ENCODE results near the gene ZNF837.

Gene ZNF837

DNA sequence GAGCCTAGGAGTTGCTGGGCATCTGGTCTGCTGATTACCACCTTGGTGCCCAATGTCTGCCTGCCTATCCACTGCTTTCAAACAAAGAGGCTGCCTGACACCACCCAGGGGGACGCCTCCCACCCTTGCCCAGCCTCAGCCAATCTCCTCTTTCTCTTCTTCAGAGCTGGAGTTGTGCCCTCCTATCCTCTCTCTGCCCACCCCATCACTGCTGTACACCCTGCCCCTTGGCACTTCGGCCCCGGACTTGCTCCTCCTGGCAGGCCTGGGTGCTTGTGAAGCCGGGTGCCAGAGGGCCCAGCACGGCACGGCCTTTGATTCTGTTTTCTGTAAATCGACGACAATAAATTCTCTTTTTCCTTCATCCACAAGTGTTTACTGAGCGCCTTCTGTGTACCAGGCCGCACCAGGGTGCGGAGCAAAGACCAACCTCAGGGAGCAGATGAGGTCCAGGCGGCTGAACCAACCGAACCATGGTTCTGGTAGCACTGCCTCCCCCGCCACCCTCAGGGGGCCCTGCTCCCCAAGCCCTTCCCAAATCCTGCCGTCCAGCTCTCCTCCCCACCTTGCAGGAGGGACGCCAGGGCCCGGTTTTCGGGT, 19.6 kb upstream of the ZNF837 start:
- Mint-ChIP-seq H3K9me3 (no peaks in the 10 kb centered on the region), H3K4me3 (peak overlapping the region; percentile 91), H3K4me1 (ENCODE audit: low read depth) (peaks cover 13% of the 10 kb centered on the region), H3K27me3 (ENCODE audit: low read depth) (peaks cover 3% of the 10 kb centered on the region), H3K36me3 (ENCODE audit: low read depth) (peaks cover 6% of the 10 kb centered on the region), H3K27ac (no peak overlapping the region)

DNA sequence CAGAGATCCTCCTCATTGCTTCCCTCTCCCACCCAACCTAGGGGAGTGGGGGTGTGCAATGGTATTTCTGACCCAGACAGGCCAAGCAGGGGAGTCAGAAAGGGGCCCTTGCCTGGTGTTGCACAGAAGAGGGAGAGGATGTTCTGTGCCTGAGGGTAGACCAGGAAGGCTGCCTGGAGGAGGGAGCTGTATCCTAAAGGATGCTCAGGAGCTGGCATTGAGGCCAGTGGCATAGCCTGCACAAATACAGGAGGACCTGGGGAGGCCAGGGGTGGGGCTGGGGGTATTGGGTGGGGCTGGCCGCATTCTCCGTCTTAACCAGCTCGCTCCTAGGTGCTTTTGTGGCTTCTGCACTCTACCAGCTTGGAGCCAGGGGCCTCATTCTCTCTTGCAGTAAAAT, 19.1 kb upstream of the ZNF837 start:
- no peak overlapping the region for H3K4me3 Mint-ChIP-seq
- H3K4me1 Mint-ChIP-seq (ENCODE audit: low read depth) = peaks cover 13% of the 10 kb centered on the region

DNA sequence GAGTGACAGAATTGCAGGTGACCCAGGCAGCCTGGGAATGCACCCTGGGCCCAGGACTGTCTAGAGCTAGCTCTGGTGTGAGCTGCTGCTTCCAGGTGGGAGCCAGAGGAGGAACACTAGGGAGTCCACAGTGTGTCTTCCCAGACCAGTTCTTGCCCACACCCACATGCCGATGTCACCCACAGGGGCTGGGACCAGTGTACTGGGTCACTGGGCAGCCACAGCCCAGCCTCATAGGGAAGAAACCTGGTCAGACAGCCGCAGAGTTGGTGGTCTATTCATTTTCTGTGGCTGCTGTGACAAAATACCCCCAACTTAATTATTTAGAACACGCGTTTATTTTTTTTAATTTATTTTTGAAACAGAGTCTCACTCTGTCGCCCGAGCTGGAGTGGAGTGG, 17.7 kb upstream of the ZNF837 start:
- no peak overlapping the region for H3K4me3 Mint-ChIP-seq
- peaks cover 20% of the 10 kb centered on the region for H3K36me3 Mint-ChIP-seq (ENCODE audit: low read depth)
- peaks cover 9% of the 10 kb centered on the region for H3K27me3 Mint-ChIP-seq (ENCODE audit: low read depth)
- H3K9me3 Mint-ChIP-seq = no peaks in the 10 kb centered on the region
- peaks cover 9% of the 10 kb centered on the region for H3K4me1 Mint-ChIP-seq (ENCODE audit: low read depth)
- H3K27ac Mint-ChIP-seq = no peak overlapping the region

More for the DNA sequence above, 19.1 kb upstream of the ZNF837 start:
- peaks cover 4% of the 10 kb centered on the region for H3K27me3 Mint-ChIP-seq (ENCODE audit: low read depth)
- peaks cover 8% of the 10 kb centered on the region for H3K36me3 Mint-ChIP-seq (ENCODE audit: low read depth)
- H3K27ac Mint-ChIP-seq = no peak overlapping the region
- no peaks in the 10 kb centered on the region for H3K9me3 Mint-ChIP-seq

DNA sequence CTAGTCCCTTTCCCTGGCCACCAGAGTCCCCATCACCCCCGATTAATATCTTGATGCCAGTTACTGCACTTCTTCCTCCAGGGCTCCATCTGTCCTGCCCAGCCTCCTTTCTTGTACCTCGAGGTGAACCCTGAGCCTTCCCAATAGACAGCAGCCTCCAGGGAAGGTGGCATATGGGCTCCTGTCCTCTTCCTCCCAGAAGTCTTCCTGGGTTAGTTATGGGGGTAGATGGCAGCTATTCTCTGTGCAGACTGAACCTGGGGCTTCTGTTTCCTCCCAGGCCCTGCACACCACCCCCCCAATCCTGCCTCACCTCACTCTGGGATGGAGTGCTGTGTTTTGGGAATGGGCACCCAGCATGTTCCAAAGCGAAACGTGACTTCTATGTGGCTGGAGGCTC, 17.3 kb upstream of the ZNF837 start:
- peaks cover 9% of the 10 kb centered on the region for H3K27me3 Mint-ChIP-seq (ENCODE audit: low read depth)
- peaks cover 22% of the 10 kb centered on the region for H3K36me3 Mint-ChIP-seq (ENCODE audit: low read depth)
- H3K4me3 Mint-ChIP-seq = no peak overlapping the region
- no peak overlapping the region for H3K27ac Mint-ChIP-seq
- H3K9me3 Mint-ChIP-seq = no peaks in the 10 kb centered on the region
- peaks cover 9% of the 10 kb centered on the region for H3K4me1 Mint-ChIP-seq (ENCODE audit: low read depth)

DNA sequence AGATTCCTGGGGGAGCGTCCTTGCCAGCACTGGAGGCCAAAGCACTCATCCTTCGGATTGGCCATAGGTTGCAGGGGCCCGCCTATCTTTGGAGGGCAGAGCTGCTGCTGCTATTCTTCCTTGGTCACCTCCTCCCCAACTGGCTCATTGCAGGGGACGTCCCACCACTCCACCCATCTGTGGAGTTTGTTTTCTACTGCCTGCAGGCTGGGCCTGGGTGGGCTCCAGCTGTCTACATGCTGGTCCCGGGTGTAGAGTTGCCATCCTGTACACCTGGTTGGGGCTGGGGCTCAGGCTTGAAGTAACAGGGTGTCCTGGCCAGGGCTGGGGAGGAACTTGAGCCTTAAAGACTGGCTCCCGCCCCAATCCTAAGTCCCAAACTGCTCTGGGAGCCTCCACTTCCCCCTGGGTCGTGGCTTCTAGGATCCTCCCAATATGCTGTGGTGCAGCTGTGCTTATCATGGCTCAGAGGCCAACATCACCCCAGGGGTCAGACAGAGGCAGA, 16.8 kb upstream of the ZNF837 start:
- no peak overlapping the region for H3K4me3 Mint-ChIP-seq
- H3K27me3 Mint-ChIP-seq (ENCODE audit: low read depth) = peaks cover 9% of the 10 kb centered on the region
- H3K27ac Mint-ChIP-seq = no peak overlapping the region

DNA sequence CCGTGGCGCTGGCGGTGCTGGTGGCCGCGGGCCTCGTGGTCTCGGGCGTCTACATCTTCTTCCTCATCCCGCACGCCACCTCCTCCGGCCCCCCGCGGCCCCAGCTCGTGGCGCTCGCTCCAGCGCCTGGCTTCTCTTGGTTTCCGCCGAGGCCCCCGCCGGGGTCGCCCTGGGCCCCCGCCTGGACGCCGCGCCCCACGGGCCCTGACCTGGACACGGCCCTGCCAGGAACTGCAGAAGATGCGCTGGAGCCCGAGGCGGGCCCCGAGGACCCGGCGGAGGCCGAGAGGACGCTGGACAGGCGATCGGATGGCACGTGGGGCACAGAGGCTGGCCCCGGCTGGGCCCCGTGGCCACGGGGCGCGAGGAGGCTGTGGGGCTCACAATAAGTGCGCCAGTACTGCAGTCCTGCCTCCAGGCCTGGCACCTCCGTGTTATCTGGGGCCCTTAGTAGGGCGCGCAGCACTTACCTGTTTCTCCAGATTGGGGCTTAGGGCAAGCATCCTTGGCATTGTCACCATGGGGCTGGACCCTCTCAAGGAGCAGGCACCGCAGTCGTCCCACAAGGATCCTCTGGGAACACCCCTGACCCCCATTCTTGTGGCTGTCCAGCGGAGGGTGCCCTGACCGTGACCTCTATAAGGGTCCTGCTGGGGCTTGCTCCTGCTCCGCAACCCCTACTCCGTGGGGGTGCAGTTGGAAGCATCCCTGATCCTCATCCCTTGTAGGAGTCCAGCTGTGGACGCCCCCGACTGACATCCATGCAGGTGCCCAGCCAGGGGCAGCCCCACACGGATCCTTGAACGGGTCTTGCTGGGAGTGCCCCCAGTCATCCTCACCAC, 16.1 kb upstream of the ZNF837 start:
- Mint-ChIP-seq H3K27ac (no peak overlapping the region), H3K27me3 (ENCODE audit: low read depth) (peaks cover 9% of the 10 kb centered on the region), H3K4me1 (ENCODE audit: low read depth) (peaks cover 9% of the 10 kb centered on the region), H3K9me3 (no peaks in the 10 kb centered on the region), H3K4me3 (no peak overlapping the region), H3K36me3 (ENCODE audit: low read depth) (peaks cover 27% of the 10 kb centered on the region)

More for the DNA sequence above, 16.8 kb upstream of the ZNF837 start:
- no peaks in the 10 kb centered on the region for H3K9me3 Mint-ChIP-seq
- peaks cover 9% of the 10 kb centered on the region for H3K4me1 Mint-ChIP-seq (ENCODE audit: low read depth)
- H3K36me3 Mint-ChIP-seq (ENCODE audit: low read depth) = peaks cover 27% of the 10 kb centered on the region

DNA sequence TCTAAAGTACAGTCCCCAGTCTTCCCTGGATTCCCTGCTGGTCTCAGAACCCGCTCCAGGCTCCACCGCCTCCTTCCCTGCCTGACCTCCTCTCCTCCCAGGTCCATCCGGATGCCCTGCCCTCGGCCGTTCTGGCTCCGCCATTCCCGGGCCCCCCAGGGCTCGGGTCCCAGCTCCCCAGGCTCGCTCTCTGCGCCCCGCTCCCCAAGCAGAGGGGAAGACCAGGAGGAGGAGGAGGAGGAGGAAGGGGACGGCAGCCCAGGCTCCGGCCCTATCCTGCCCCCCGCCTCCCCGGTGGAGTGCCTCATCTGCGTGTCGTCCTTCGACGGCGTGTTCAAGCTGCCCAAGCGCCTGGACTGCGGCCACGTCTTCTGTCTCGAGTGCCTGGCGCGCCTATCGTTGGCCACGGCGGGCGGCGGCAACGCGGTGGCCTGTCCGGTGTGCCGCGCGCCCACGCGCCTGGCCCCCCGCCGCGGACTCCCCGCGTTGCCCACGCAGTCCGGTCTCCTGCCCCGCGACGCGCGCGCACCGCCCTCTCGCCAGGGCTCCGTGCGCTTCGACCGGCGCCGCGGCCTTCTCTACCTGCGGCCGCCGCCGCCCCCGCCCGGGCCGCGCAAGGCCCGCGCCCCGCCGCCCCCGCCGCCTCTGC, 15.3 kb upstream of the ZNF837 start:
- H3K27me3 Mint-ChIP-seq (ENCODE audit: low read depth) = peaks cover 9% of the 10 kb centered on the region
- H3K36me3 Mint-ChIP-seq (ENCODE audit: low read depth) = peaks cover 26% of the 10 kb centered on the region
- no peak overlapping the region for H3K4me3 Mint-ChIP-seq
- H3K27ac Mint-ChIP-seq = no peak overlapping the region
- no peaks in the 10 kb centered on the region for H3K9me3 Mint-ChIP-seq
- H3K4me1 Mint-ChIP-seq (ENCODE audit: low read depth) = peaks cover 6% of the 10 kb centered on the region

DNA sequence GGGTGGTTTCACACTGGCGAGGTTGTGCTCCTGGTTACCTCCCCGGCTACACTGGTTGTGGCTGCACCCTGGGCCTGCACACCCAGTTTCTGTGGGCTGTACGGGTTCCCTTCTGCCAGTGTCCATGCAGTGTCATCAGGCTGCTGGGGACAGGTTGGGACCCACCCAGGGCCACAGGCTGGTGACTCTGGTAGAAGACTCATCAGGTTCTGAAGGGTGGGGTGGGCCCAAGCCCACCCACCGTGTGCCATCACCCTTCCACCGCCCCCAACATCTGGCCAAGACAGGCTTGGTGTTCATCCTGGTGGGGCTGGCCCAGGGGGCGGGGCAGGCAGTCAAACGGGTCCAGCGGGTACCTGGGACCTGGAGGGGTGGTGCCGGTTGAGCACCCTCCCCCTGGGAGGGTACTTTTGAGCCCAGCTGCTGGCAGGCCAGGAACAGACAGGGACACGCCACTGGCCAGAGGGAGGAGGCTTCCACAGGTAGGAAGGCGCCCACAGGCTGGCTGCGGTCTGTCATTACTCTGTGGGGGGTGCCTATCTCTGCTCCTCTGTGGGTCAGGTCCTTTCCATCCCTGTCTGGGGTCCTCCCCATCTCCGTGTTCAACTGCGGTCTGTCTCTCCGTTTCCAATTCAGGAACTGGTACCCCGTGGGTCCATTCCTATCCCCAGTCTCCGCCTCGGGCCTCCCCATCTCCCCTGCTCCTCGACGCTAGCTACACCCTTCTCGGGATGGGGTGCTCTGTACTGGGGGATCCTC, 14.6 kb upstream of the ZNF837 start, which contains the start of gene RNF225:
Gene RNF225 (plus strand): TSS at position 437 of the 759 bp plus-strand sequence. CDS start 434 bp downstream, outside the sequence.
- H3K4me1 Mint-ChIP-seq (ENCODE audit: low read depth) = peaks cover 9% of the 10 kb centered on the region
- no peaks in the 10 kb centered on the region for H3K9me3 Mint-ChIP-seq
- H3K4me3 Mint-ChIP-seq = no peak within 1 kb of the TSS
- no peak within 1 kb of the TSS for H3K27ac Mint-ChIP-seq
- H3K27me3 Mint-ChIP-seq (ENCODE audit: low read depth) = peaks cover 9% of the 10 kb centered on the region
- H3K36me3 Mint-ChIP-seq (ENCODE audit: low read depth) = peaks cover 30% of the 10 kb centered on the region

DNA sequence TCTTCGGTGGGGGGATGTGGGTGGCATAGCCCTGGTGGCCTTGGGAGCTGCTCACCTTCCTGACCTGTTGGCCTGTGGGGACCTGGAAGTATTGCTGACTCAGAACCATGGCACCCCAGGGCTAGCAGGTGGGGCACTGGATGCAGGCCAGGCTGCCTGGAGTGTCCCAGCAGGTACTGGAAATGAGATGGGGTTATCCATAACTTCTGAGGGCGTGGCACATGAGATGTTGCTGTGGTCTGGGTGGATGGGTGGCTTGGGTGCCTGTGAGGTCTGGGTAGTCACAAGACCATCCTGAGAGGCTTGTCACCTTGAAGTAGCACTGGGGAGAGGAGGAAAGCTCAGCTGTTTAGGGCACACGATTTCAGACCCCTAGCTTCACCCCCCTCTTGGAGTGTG, 14.0 kb upstream of the ZNF837 start:
- peaks cover 9% of the 10 kb centered on the region for H3K27me3 Mint-ChIP-seq (ENCODE audit: low read depth)
- no peak overlapping the region for H3K4me3 Mint-ChIP-seq

DNA sequence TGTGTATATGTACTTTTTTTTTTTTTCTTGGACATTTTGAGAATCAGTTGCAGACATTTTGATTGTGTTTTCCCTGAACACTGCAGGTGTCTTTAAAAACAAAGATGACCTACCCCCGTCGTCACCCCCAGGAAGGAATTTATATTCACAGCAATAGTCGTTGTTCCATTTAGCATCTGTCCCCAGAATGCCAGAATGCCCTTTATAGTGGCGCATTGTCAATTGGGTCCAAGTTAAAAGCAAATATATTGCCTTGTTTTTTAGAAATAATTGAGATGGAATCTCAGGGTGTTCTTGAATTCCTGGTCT, 12.8 kb upstream of the ZNF837 start:
- Mint-ChIP-seq H3K27ac (no peak overlapping the region), H3K4me1 (ENCODE audit: low read depth) (peaks cover 14% of the 10 kb centered on the region), H3K27me3 (ENCODE audit: low read depth) (peaks cover 9% of the 10 kb centered on the region), H3K36me3 (ENCODE audit: low read depth) (peaks cover 39% of the 10 kb centered on the region), H3K9me3 (no peaks in the 10 kb centered on the region), H3K4me3 (no peak overlapping the region)

More for the DNA sequence above, 14.0 kb upstream of the ZNF837 start:
- H3K36me3 Mint-ChIP-seq (ENCODE audit: low read depth) = peaks cover 32% of the 10 kb centered on the region
- peaks cover 8% of the 10 kb centered on the region for H3K4me1 Mint-ChIP-seq (ENCODE audit: low read depth)
- no peak overlapping the region for H3K27ac Mint-ChIP-seq
- no peaks in the 10 kb centered on the region for H3K9me3 Mint-ChIP-seq

DNA sequence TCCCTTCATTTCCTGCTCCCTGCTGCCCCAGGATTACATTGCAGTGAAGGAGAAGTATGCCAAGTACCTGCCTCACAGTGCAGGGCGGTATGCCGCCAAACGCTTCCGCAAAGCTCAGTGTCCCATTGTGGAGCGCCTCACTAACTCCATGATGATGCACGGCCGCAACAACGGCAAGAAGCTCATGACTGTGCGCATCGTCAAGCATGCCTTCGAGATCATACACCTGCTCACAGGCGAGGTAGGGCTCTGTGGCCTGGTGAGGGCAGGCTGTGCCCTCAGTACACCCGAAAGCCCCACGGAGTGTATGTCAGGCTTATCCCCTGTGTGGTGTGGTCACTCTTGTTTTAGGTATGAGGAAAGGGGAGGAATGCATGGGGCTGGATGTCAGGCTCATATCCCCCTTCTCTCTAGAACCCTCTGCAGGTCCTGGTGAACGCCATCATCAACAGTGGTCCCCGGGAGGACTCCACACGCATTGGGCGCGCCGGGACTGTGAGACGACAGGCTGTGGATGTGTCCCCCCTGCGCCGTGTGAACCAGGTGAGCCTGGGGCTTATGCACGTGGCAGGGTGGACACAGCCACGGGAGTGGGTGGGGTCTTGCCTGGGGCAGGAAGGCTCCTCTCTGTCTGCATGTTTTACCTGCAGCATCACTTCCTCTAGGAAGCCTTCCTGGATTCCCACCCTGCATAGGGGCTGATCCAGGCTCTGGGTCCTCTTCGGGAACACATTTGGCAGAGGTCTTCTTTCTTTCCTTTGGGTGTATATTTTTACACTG, 12.3 kb upstream of the ZNF837 start:
- peaks cover 41% of the 10 kb centered on the region for H3K36me3 Mint-ChIP-seq (ENCODE audit: low read depth)
- H3K27me3 Mint-ChIP-seq (ENCODE audit: low read depth) = peaks cover 9% of the 10 kb centered on the region
- H3K4me1 Mint-ChIP-seq (ENCODE audit: low read depth) = peaks cover 17% of the 10 kb centered on the region
- no peaks in the 10 kb centered on the region for H3K9me3 Mint-ChIP-seq
- H3K27ac Mint-ChIP-seq = no peak overlapping the region
- no peak overlapping the region for H3K4me3 Mint-ChIP-seq

DNA sequence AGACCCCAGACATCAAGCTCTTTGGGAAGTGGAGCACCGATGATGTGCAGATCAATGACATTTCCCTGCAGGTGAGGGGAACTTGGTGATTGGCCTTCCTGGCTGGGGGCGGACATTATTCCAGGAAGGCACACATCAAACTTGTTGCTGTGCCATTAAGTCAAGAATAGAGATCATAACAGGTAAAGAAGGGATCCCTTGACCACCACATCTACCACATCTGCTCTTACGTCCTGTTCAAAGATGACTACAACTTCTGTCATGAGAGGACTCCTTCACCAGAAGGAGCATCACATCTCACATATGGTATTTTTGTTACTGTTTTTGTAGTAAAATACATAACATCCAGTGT, 7.3 kb upstream of the ZNF837 start:
- H3K4me1 Mint-ChIP-seq (ENCODE audit: low read depth) = peaks cover 32% of the 10 kb centered on the region
- H3K27me3 Mint-ChIP-seq (ENCODE audit: low read depth) = no peaks in the 10 kb centered on the region
- H3K36me3 Mint-ChIP-seq (ENCODE audit: low read depth) = peaks cover 32% of the 10 kb centered on the region
- peak overlapping the region; percentile 97 for H3K4me3 Mint-ChIP-seq
- no peaks in the 10 kb centered on the region for H3K9me3 Mint-ChIP-seq
- peak overlapping the region; percentile 94 for H3K27ac Mint-ChIP-seq

DNA sequence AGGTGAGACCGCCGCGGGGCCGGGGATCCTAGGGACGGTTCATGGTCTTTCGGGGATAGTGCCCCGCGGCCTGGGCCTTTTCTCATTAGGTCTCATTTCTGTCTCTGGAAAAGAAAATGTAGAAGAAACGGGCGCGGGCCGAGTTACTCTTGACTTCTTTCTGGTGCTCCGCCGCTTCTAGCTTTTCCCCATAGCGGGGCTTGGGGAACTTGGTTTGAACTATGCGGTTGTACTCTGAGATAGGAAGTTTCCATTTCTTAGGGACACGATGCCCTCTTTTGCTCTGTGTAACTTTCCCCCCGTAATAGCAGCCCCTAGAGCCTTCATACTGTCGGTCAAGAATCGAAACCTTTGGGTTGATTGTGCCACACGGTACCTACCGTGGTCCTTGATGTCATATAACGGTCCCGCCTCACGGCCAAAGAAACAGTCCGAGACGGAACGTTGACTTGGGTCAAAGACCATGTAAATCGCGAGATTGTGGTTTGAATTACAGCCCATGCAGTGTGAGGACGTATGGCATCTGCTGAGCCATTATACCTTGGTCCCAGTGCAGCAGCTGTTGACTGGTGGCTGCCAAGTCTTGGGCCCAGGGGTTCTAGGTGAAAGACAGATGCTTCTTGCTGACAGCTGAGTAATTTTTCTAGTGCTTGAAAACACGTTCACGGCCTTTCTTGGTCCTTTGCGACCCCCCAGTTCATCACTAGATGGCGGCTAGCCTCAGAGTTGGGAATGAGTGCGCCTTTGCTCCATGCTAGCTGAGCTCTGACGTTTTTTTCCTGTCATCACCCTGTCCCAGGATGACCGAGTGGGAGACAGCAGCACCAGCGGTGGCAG, 6.7 kb upstream of the ZNF837 start:
- H3K4me1 Mint-ChIP-seq (ENCODE audit: low read depth) = peaks cover 32% of the 10 kb centered on the region
- H3K4me3 Mint-ChIP-seq = peak overlapping the region; percentile 97
- peak overlapping the region; percentile 94 for H3K27ac Mint-ChIP-seq
- H3K27me3 Mint-ChIP-seq (ENCODE audit: low read depth) = no peaks in the 10 kb centered on the region
- peaks cover 27% of the 10 kb centered on the region for H3K36me3 Mint-ChIP-seq (ENCODE audit: low read depth)
- H3K9me3 Mint-ChIP-seq = no peaks in the 10 kb centered on the region

All from T-helper 1 cell treated with Interleukin-12 subunit alpha and Interleukin-12 subunit beta and Interleukin-4 antibody, amounts not matched to agents 30 μg/mL and 1 μg/mL, for 36 hours (primary cell).